ENCODE results near the gene EHMT1. TPM values are rescaled to one million over a fixed set of nuclear protein-coding genes. Genes with fewer than 3 reads are reported as not detected.

Gene EHMT1
- total and polyA plus RNA-seq, 2 donors = 37.3 to 56.9 TPM

DNA sequence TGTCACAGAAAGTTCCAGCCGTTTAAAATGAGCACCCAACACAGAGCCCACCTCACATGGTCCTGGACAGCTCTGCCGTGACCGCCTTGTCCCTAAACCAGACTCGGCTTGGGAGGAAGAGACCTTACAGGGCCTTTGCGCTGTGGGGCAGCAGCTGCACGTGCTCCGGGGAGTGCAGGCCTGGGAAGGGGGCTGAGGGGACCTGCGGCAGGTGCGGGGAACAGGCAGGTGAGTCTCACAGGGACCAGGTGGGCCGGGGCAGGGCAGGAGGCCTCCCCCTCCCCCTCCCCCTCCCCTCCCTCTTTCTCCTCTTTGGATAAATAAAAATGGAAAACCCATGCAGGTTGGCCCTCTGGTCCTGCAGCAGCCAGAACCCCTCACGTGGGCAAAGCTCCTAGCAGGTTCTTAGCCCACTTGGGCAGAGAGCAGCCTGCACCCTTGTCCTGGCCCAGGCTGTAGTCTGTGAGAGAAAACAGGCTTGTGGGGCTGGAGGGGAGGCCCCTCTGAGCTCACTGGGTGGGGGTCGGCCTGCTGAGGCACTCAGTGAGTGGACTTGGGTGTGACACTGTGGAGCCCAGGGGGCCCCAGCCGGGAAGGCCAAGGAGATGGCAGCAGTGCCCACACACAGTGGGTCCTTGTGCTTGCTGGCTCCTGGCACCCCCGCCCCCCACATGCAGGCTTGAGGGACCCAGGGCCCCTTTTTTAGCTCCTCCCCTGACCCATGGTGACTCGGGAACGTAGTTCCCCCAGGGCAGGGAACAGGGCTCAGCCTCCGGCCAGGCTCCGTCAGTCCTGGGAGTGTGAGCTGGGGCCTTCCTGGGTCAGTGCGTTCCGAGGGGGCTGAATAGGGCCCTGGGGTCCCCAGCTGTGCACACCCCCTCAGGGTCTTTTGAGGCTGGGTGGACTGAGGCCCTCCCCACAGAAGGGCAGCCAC, 218.8 kb downstream of the EHMT1 start:
- no peak overlapping the region for H3K27ac ChIP-seq (ENCODE audit: low read depth in 1 of 2, low read length in 1 of 2)
- DNase-seq (ENCODE audit: low read depth in 6 of 9, low spot score in 9 of 9) = no peak
- no peaks in the 10 kb centered on the region for H3K27me3 ChIP-seq (ENCODE audit: control insufficient read depth in 2 of 2, insufficient read depth in 1 of 2, low read length in 1 of 2)
- no peaks in the 10 kb centered on the region for H3K9me3 ChIP-seq (ENCODE audit: control insufficient read depth in 2 of 2, insufficient read depth in 1 of 2, low read length in 1 of 2)
- no peak overlapping the region for H3K4me3 ChIP-seq (ENCODE audit: low read length in 2 of 2)
- WGBS = 96% methylated on average over 20 of the region's 20 CpGs
- no peaks in the 10 kb centered on the region for H3K4me1 ChIP-seq (ENCODE audit: control insufficient read depth in 2 of 2, insufficient read depth in 2 of 2, low read length in 2 of 2)
- peaks cover 16 to 39% of the 10 kb centered on the region in 2 donors for H3K36me3 ChIP-seq (ENCODE audit: control insufficient read depth in 2 of 2, insufficient read depth in 2 of 2, low read length in 1 of 2)

DNA sequence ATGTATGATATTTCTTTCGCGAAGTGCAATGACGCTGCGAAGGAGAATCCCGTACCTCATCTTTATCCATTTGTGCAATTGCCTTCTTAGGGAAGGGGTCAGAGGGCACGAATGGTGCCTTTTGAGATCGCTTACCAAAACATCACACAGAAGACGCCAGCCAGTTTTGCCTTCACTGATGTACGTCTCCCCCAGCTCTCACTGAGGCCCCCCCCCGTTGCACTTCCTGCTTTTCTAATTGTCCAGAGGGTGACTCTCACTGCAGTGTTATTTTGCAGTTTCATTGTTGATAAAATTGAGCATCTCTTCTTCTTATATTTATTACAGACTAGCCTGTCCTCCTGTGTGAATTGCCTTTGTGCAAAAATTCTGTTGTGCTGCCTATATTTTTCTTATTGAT, 219.8 kb downstream of the EHMT1 start:
- DNase-seq (ENCODE audit: low read depth in 6 of 9, low spot score in 9 of 9) = no peak
- no peaks in the 10 kb centered on the region for H3K27me3 ChIP-seq (ENCODE audit: control insufficient read depth in 2 of 2, insufficient read depth in 1 of 2, low read length in 1 of 2)
- no peak overlapping the region for H3K4me3 ChIP-seq (ENCODE audit: low read length in 2 of 2)
- no peaks in the 10 kb centered on the region for H3K9me3 ChIP-seq (ENCODE audit: control insufficient read depth in 2 of 2, insufficient read depth in 1 of 2, low read length in 1 of 2)
- no peak overlapping the region for H3K27ac ChIP-seq (ENCODE audit: low read depth in 1 of 2, low read length in 1 of 2)
- no peaks in the 10 kb centered on the region for H3K4me1 ChIP-seq (ENCODE audit: control insufficient read depth in 2 of 2, insufficient read depth in 2 of 2, low read length in 2 of 2)
- 98% methylated on average over 10 of the region's 10 CpGs for WGBS
- H3K36me3 ChIP-seq (ENCODE audit: control insufficient read depth in 2 of 2, insufficient read depth in 2 of 2, low read length in 1 of 2) = peaks cover 15 to 30% of the 10 kb centered on the region in 2 donors

DNA sequence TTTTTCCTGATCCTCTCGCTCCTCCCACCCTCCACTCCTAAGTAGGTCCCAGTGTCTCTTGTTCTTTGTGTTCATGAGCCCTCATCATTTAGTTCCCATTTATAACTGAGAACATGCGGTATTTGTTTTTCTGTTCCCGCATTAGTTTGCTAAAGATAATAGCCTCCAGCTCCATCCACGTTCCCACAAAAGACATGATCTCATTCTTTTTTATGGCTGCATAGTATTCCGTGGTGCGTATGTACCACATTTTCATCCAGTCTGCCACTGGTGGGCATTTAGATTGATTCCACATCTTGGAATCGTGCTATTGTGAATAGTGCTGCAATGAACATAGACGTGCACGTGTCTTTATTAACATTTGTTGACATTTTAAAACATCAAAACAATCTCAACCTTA, 224.6 kb downstream of the EHMT1 start:
- Histone ChIP-seq H3K4me3 (ENCODE audit: low read length in 2 of 2) (no peak overlapping the region), H3K9me3 (ENCODE audit: control insufficient read depth in 2 of 2, insufficient read depth in 1 of 2, low read length in 1 of 2) (no peaks in the 10 kb centered on the region), H3K4me1 (ENCODE audit: control insufficient read depth in 2 of 2, insufficient read depth in 2 of 2, low read length in 2 of 2) (no peaks in the 10 kb centered on the region), H3K27me3 (ENCODE audit: control insufficient read depth in 2 of 2, insufficient read depth in 1 of 2, low read length in 1 of 2) (no peaks in the 10 kb centered on the region), H3K27ac (ENCODE audit: low read depth in 1 of 2, low read length in 1 of 2) (no peak overlapping the region), H3K36me3 (ENCODE audit: control insufficient read depth in 2 of 2, insufficient read depth in 2 of 2, low read length in 1 of 2) (no peaks in the 10 kb centered on the region)
- 91% methylated on average over 9 of the region's 9 CpGs for WGBS
- DNase-seq (ENCODE audit: low read depth in 6 of 9, low spot score in 9 of 9) = no peak

- Histone ChIP-seq H3K36me3 (ENCODE audit: control insufficient read depth in 2 of 2, insufficient read depth in 2 of 2, low read length in 1 of 2) (no peaks in the 10 kb centered on the region), H3K27me3 (ENCODE audit: control insufficient read depth in 2 of 2, insufficient read depth in 1 of 2, low read length in 1 of 2) (no peaks in the 10 kb centered on the region), H3K4me3 (ENCODE audit: low read length in 2 of 2) (no peak overlapping the region), H3K4me1 (ENCODE audit: control insufficient read depth in 2 of 2, insufficient read depth in 2 of 2, low read length in 2 of 2) (no peaks in the 10 kb centered on the region), H3K27ac (ENCODE audit: low read depth in 1 of 2, low read length in 1 of 2) (no peak overlapping the region), H3K9me3 (ENCODE audit: control insufficient read depth in 2 of 2, insufficient read depth in 1 of 2, low read length in 1 of 2) (peaks cover 3 to 10% of the 10 kb centered on the region in 2 donors)
- 70% methylated on average over 5 of the region's 5 CpGs for WGBS
- DNase-seq (ENCODE audit: low read depth in 6 of 9, low spot score in 9 of 9) = no peak
Measured at GRCh38 chr9:137851516-137852267, 232.9 kb downstream of the EHMT1 start.

DNA sequence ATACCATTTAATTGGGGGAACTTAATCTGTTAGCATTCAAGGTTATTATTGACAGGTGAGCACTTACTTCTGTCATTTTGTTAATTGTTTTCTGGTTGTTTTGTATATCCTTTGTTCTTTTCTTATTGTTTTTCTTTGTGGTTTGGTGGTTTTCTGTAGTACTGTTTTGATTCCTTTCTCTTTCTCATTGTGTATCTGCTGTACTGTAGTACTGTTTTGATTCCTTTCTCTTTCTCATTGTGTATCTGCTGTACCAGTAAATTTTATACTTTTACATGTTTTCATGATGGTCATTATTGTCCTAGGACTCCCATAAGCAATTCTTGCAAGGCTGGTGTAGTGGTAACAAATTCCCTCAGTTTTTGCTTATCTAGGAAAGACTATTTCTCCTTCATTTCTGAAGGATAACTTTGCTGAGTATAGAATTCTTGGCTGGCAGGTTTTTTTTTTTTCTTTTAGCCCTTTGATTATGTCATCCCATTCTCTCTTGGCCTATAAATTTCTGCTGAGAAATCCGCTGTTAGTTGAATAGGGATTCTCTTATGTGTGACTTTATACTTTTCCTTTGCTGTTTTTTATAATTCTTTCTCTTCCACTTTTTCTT, 234.7 kb downstream of the EHMT1 start:
- no peak overlapping the region for H3K27ac ChIP-seq (ENCODE audit: low read depth in 1 of 2, low read length in 1 of 2)
- DNase-seq (ENCODE audit: low read depth in 6 of 9, low spot score in 9 of 9) = no peak
- H3K9me3 ChIP-seq (ENCODE audit: control insufficient read depth in 2 of 2, insufficient read depth in 1 of 2, low read length in 1 of 2) = peaks cover 3 to 12% of the 10 kb centered on the region in 2 donors
- 98% methylated on average over 1 of the region's 1 CpG for WGBS
- H3K4me1 ChIP-seq (ENCODE audit: control insufficient read depth in 2 of 2, insufficient read depth in 2 of 2, low read length in 2 of 2) = no peaks in the 10 kb centered on the region
- no peaks in the 10 kb centered on the region for H3K27me3 ChIP-seq (ENCODE audit: control insufficient read depth in 2 of 2, insufficient read depth in 1 of 2, low read length in 1 of 2)
- H3K4me3 ChIP-seq (ENCODE audit: low read length in 2 of 2) = no peak overlapping the region
- no peaks in the 10 kb centered on the region for H3K36me3 ChIP-seq (ENCODE audit: control insufficient read depth in 2 of 2, insufficient read depth in 2 of 2, low read length in 1 of 2)

GRCh38 chr9:137860361-137860760, 241.6 kb downstream of the EHMT1 start:
- Histone ChIP-seq H3K4me1 (ENCODE audit: control insufficient read depth in 2 of 2, insufficient read depth in 2 of 2, low read length in 2 of 2) (no peaks in the 10 kb centered on the region), H3K27ac (ENCODE audit: low read depth in 1 of 2, low read length in 1 of 2) (no peak overlapping the region), H3K27me3 (ENCODE audit: control insufficient read depth in 2 of 2, insufficient read depth in 1 of 2, low read length in 1 of 2) (no peaks in the 10 kb centered on the region), H3K36me3 (ENCODE audit: control insufficient read depth in 2 of 2, insufficient read depth in 2 of 2, low read length in 1 of 2) (no peaks in the 10 kb centered on the region), H3K9me3 (ENCODE audit: control insufficient read depth in 2 of 2, insufficient read depth in 1 of 2, low read length in 1 of 2) (peaks cover 3 to 6% of the 10 kb centered on the region in 2 donors), H3K4me3 (ENCODE audit: low read length in 2 of 2) (no peak overlapping the region)
- no peak for DNase-seq (ENCODE audit: low read depth in 6 of 9, low spot score in 9 of 9)
- WGBS = 37% methylated on average over 1 of the region's 1 CpG

- no peak for DNase-seq (ENCODE audit: low read depth in 6 of 9, low spot score in 9 of 9)
- H3K27me3 ChIP-seq (ENCODE audit: control insufficient read depth in 2 of 2, insufficient read depth in 1 of 2, low read length in 1 of 2) = no peaks in the 10 kb centered on the region
Measured at GRCh38 chr9:137865581-137866145, 246.9 kb downstream of the EHMT1 start.

DNA sequence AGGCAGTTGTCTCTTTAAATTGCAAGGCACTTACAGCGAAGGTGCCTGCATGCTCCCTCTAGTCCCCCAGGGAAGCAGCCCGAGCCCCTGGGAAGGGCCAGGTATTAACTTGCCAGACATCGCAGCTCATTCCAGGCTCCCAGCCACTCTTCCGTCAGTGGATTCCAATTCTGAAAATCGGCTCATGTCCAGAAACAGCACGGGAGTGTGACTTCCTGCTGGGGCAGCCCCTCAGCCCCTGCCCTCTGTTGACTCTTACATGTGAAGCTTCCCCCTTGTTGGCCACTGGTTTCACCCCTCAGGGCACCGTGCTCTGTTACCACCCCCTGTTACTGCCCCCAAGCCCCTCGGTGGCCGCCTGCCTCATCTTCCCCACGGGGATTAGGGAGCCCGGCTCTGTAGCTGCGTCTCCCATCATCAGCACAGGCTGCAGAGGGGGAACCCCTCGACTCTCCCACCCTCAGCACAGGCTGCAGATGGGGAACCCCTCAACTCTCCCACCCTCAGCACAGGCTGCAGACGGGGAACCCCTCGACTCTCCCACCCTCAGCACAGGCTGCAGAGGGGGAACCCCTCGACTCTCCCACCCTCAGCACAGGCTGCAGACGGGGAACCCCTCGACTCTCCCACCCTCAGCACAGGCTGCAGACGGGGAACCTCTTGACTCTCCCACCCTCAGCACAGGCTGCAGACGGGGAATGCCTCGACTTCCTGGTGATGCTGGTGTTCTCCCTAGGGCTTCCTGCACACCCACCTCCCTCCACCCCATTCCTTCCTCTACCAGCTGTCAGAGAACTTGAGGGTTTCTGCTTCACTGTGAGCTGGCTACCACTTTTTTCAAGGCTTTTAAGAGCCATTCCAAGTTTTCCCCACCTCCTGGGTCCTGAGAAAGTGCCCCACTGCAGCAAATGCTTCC, 247.7 kb downstream of the EHMT1 start:
- Histone ChIP-seq H3K27ac (ENCODE audit: low read depth in 1 of 2, low read length in 1 of 2) (no peak overlapping the region), H3K4me3 (ENCODE audit: low read length in 2 of 2) (no peak overlapping the region), H3K36me3 (ENCODE audit: control insufficient read depth in 2 of 2, insufficient read depth in 2 of 2, low read length in 1 of 2) (no peaks in the 10 kb centered on the region), H3K4me1 (ENCODE audit: control insufficient read depth in 2 of 2, insufficient read depth in 2 of 2, low read length in 2 of 2) (no peaks in the 10 kb centered on the region), H3K27me3 (ENCODE audit: control insufficient read depth in 2 of 2, insufficient read depth in 1 of 2, low read length in 1 of 2) (no peaks in the 10 kb centered on the region), H3K9me3 (ENCODE audit: control insufficient read depth in 2 of 2, insufficient read depth in 1 of 2, low read length in 1 of 2) (no peaks in the 10 kb centered on the region)
- 57% methylated on average over 21 of the region's 21 CpGs for WGBS
- no peak for DNase-seq (ENCODE audit: low read depth in 6 of 9, low spot score in 9 of 9)

More at GRCh38 chr9:137865581-137866145, 246.9 kb downstream of the EHMT1 start:
- 86% methylated on average over 18 of the region's 18 CpGs for WGBS
- Histone ChIP-seq H3K4me1 (ENCODE audit: control insufficient read depth in 2 of 2, insufficient read depth in 2 of 2, low read length in 2 of 2) (no peaks in the 10 kb centered on the region), H3K27ac (ENCODE audit: low read depth in 1 of 2, low read length in 1 of 2) (no peak overlapping the region), H3K36me3 (ENCODE audit: control insufficient read depth in 2 of 2, insufficient read depth in 2 of 2, low read length in 1 of 2) (no peaks in the 10 kb centered on the region), H3K4me3 (ENCODE audit: low read length in 2 of 2) (no peak overlapping the region), H3K9me3 (ENCODE audit: control insufficient read depth in 2 of 2, insufficient read depth in 1 of 2, low read length in 1 of 2) (no peaks in the 10 kb centered on the region)
